Liver (tissue), 3 donors: ENCODE data around the gene SMTNL2.

Source experiments
- CTCF ChIP-seq: fragments of 150-350 bp; IDR thresholded peaks from 2 replicates; pipeline ENCODE4 v1.5.1; 2017; ENCODE audit warnings: improper control_type of control experiment, low read depth, low read length; ENCODE audit not compliant: missing input control
- EGR1 ChIP-seq, 2 donors: IDR thresholded peaks; 2 replicates each; pipeline ENCODE4 v1.6.1; 2016 to 2018; ENCODE audit warnings: antibody characterized with exemption in 2 of 2, low read depth in 2 of 2
- JUND ChIP-seq, 2 donors: IDR thresholded peaks; 2 replicates each; pipeline ENCODE4 v1.6.1; 2016; ENCODE audit warnings: antibody characterized with exemption in 2 of 2
- MAX ChIP-seq: IDR thresholded peaks from 2 replicates; pipeline ENCODE4 v1.6.1; 2016; ENCODE audit warnings: antibody characterized with exemption
- RAD21 ChIP-seq, 2 donors: IDR thresholded peaks; 2 replicates each; pipeline ENCODE4 v1.6.1; 2016; ENCODE audit warnings: antibody characterized with exemption in 2 of 2, mild to moderate bottlenecking in 2 of 2
- REST ChIP-seq: IDR thresholded peaks from 2 replicates; pipeline ENCODE4 v1.6.1; 2016; ENCODE audit warnings: antibody characterized with exemption, mild to moderate bottlenecking
- SP1 ChIP-seq: IDR thresholded peaks from 2 replicates; pipeline ENCODE4 v1.6.1; 2018; ENCODE audit warnings: antibody characterized with exemption, mild to moderate bottlenecking
- ZBTB33 ChIP-seq: IDR thresholded peaks from 2 replicates; pipeline ENCODE4 v1.6.1; 2016; ENCODE audit warnings: antibody characterized with exemption
- donor health status: healthy.
- donor health status: healthy.

GRCh38 chr17:4542003-4542725, 42.2 kb upstream of the SMTNL2 start:
- no peak for TF ChIP-seq CTCF
- no peak for TF ChIP-seq EGR1 (IDR thresholded peaks at IDR 0.05; ENCODE audit: low read depth in 2 of 2)
- TF ChIP-seq SP1: no peak
- no peak for TF ChIP-seq RAD21 (IDR thresholded peaks at IDR 0.05)
- no peak for TF ChIP-seq MAX
- no peak for TF ChIP-seq JUND (IDR thresholded peaks at IDR 0.05)
- no peak for TF ChIP-seq REST
- TF ChIP-seq ZBTB33: no peak
